GM19452 (cell line): ENCODE results near the gene CAMKMT.

ENCODE experiments used
- ATAC-seq: cut with Tn5 transposase; IDR thresholded peaks from one replicate; pipeline ENCODE4 v1.9.1; 2021; ENCODE audit not compliant: unreplicated experiment

The CAMKMT gene

GRCh38 chr2:44548221-44549098 is 186.7 kb downstream of the CAMKMT start:
- no peak for ATAC-seq

GRCh38 chr2:44549099-44549471 is 187.3 kb downstream of the CAMKMT start:
- ATAC-seq: no peak

GRCh38 chr2:44549856-44550255 is 188.1 kb downstream of the CAMKMT start:
- ATAC-seq: no peak

- ATAC-seq: no peak
These were observed 188.8 kb downstream of the CAMKMT start for GRCh38 chr2:44550561-44550960.

GRCh38 chr2:44551497-44551896 is 189.8 kb downstream of the CAMKMT start:
- ATAC-seq: no peak

GRCh38 chr2:44553456-44553855 is 191.7 kb downstream of the CAMKMT start:
- ATAC-seq: no peak

- no peak for ATAC-seq
These were observed 194.0 kb downstream of the CAMKMT start for GRCh38 chr2:44555700-44556099.

- no peak for ATAC-seq
These were observed 197.4 kb downstream of the CAMKMT start for GRCh38 chr2:44559108-44559507.

- no peak for ATAC-seq
These were observed 198.6 kb downstream of the CAMKMT start for GRCh38 chr2:44560352-44560751.

- ATAC-seq: no peak
These were observed 199.2 kb downstream of the CAMKMT start for GRCh38 chr2:44560941-44561340.

GRCh38 chr2:44562737-44563136 is 201.0 kb downstream of the CAMKMT start:
- ATAC-seq: no peak

- no peak for ATAC-seq
These were observed 203.0 kb downstream of the CAMKMT start for GRCh38 chr2:44564752-44565151.

GRCh38 chr2:44566059-44566458 is 204.3 kb downstream of the CAMKMT start:
- ATAC-seq: no peak

GRCh38 chr2:44569491-44569890 is 207.7 kb downstream of the CAMKMT start:
- no peak for ATAC-seq

- ATAC-seq: no peak
These were observed 208.5 kb downstream of the CAMKMT start for GRCh38 chr2:44570271-44570670.

- ATAC-seq: no peak
These were observed 209.0 kb downstream of the CAMKMT start for GRCh38 chr2:44570777-44571176.

GRCh38 chr2:44572196-44572900 is 210.6 kb downstream of the CAMKMT start:
- ATAC-seq: no peak

- ATAC-seq: no peak
These were observed 212.2 kb downstream of the CAMKMT start for GRCh38 chr2:44573996-44574395.

- ATAC-seq: no peak
These were observed 216.8 kb downstream of the CAMKMT start for GRCh38 chr2:44578471-44579093.

- no peak for ATAC-seq
These were observed 217.5 kb downstream of the CAMKMT start for GRCh38 chr2:44579115-44579836.

- no peak for ATAC-seq
These were observed 218.1 kb downstream of the CAMKMT start for GRCh38 chr2:44579837-44580230.
